ENCODE measurements around the gene GYPC. TPM values are rescaled to one million over a fixed set of nuclear protein-coding genes. Genes with fewer than 3 reads are reported as not detected.

The GYPC gene
- polyA plus RNA-seq, 1 donor (not counting 4 experiments of a cell fraction or from before 2014, with no cell fraction given) = not detected

GRCh38 chr2:126669772-126670171, 13.8 kb downstream of the GYPC start:
- H3K27ac ChIP-seq (ENCODE audit: control insufficient read depth, insufficient read depth, low read length) = no peak overlapping the region

GRCh38 chr2:126671488-126671887, 15.5 kb downstream of the GYPC start:
- Histone ChIP-seq H3K79me2 (ENCODE audit: control insufficient read depth, insufficient read depth, low read length) (no peaks in the 10 kb centered on the region), H3K4me2 (ENCODE audit: control insufficient read depth, extremely low read depth, insufficient read depth, low read depth, low read length) (no peak overlapping the region), H3K4me3 (ENCODE audit: control insufficient read depth in 2 of 3, extremely low read depth in 1 of 3, insufficient read depth in 2 of 3, low read depth in 1 of 3, low read length in 3 of 3) (no peak overlapping the region), H3K4me1 (ENCODE audit: control insufficient read depth, extremely low read depth, insufficient read depth, low read length) (no peaks in the 10 kb centered on the region), H3K27ac (ENCODE audit: control insufficient read depth, insufficient read depth, low read length) (no peak overlapping the region), H2AFZ (ENCODE audit: control insufficient read depth, low read length) (no peak overlapping the region), H4K20me1 (ENCODE audit: control insufficient read depth, extremely low read depth, insufficient read depth, low read length) (no peaks in the 10 kb centered on the region), H3K9me1 (ENCODE audit: control insufficient read depth, extremely low read depth, insufficient read depth, low read length) (no peaks in the 10 kb centered on the region), H3K9me3 (ENCODE audit: control insufficient read depth, low read depth, low read length) (peaks cover 4% of the 10 kb centered on the region), H3K9ac (ENCODE audit: control insufficient read depth, extremely low read depth, insufficient read depth, low read length) (no peak overlapping the region), H3K27me3 (ENCODE audit: control insufficient read depth, extremely low read depth, insufficient read depth, low read length) (no peaks in the 10 kb centered on the region), H3K36me3 (ENCODE audit: control insufficient read depth in 2 of 2, extremely low read depth in 1 of 2, insufficient read depth in 2 of 2, low read length in 2 of 2) (no peaks in the 10 kb centered on the region)
- FAIRE-seq (no peak), DNase-seq (ENCODE audit: low read depth, low spot score) (no peak)
- dilution Hi-C loops (cut with MboI; ENCODE audit: extremely low pct_ligation_motif_present, low sequenced_read_pairs) = no loop called here
- TF ChIP-seq EZH2 (IDR thresholded peaks at IDR 0.05; ENCODE audit: low read length) = no peak
- TF ChIP-seq, protein P1, sequence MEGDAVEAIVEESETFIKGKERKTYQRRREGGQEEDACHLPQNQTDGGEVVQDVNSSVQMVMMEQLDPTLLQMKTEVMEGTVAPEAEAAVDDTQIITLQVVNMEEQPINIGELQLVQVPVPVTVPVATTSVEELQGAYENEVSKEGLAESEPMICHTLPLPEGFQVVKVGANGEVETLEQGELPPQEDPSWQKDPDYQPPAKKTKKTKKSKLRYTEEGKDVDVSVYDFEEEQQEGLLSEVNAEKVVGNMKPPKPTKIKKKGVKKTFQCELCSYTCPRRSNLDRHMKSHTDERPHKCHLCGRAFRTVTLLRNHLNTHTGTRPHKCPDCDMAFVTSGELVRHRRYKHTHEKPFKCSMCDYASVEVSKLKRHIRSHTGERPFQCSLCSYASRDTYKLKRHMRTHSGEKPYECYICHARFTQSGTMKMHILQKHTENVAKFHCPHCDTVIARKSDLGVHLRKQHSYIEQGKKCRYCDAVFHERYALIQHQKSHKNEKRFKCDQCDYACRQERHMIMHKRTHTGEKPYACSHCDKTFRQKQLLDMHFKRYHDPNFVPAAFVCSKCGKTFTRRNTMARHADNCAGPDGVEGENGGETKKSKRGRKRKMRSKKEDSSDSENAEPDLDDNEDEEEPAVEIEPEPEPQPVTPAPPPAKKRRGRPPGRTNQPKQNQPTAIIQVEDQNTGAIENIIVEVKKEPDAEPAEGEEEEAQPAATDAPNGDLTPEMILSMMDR (optimal IDR thresholded peaks at IDR 0.05 in 1 of 3, IDR thresholded peaks at IDR 0.05 in 1 of 3, conservative IDR thresholded peaks at IDR 0.05 in 1 of 3; ENCODE audit: extremely low read depth in 1 of 3, insufficient read depth in 2 of 3, low read length in 3 of 3) = no peak

More at GRCh38 chr2:126669772-126670171, 13.8 kb downstream of the GYPC start:
- H3K9me3 ChIP-seq (ENCODE audit: control insufficient read depth, low read depth, low read length) = peaks cover 4% of the 10 kb centered on the region
- no peaks in the 10 kb centered on the region for H3K9me1 ChIP-seq (ENCODE audit: control insufficient read depth, extremely low read depth, insufficient read depth, low read length)
- TF ChIP-seq, protein P1 (optimal IDR thresholded peaks at IDR 0.05 in 1 of 3, IDR thresholded peaks at IDR 0.05 in 1 of 3, conservative IDR thresholded peaks at IDR 0.05 in 1 of 3; ENCODE audit: extremely low read depth in 1 of 3, insufficient read depth in 2 of 3, low read length in 3 of 3) = no peak
- no peak overlapping the region for H3K9ac ChIP-seq (ENCODE audit: control insufficient read depth, extremely low read depth, insufficient read depth, low read length)
- no peak overlapping the region for H3K4me3 ChIP-seq (ENCODE audit: control insufficient read depth in 2 of 3, extremely low read depth in 1 of 3, insufficient read depth in 2 of 3, low read depth in 1 of 3, low read length in 3 of 3)
- no peak overlapping the region for H2AFZ ChIP-seq (ENCODE audit: control insufficient read depth, low read length)
- dilution Hi-C loops (cut with MboI; ENCODE audit: extremely low pct_ligation_motif_present, low sequenced_read_pairs) = no loop called here
- H3K27me3 ChIP-seq (ENCODE audit: control insufficient read depth, extremely low read depth, insufficient read depth, low read length) = no peaks in the 10 kb centered on the region
- FAIRE-seq = no peak
- H3K36me3 ChIP-seq (ENCODE audit: control insufficient read depth in 2 of 2, extremely low read depth in 1 of 2, insufficient read depth in 2 of 2, low read length in 2 of 2) = no peaks in the 10 kb centered on the region
- no peaks in the 10 kb centered on the region for H4K20me1 ChIP-seq (ENCODE audit: control insufficient read depth, extremely low read depth, insufficient read depth, low read length)
- DNase-seq (ENCODE audit: low read depth, low spot score) = no peak
- no peak overlapping the region for H3K4me2 ChIP-seq (ENCODE audit: control insufficient read depth, extremely low read depth, insufficient read depth, low read depth, low read length)
- H3K79me2 ChIP-seq (ENCODE audit: control insufficient read depth, insufficient read depth, low read length) = no peaks in the 10 kb centered on the region
- H3K4me1 ChIP-seq (ENCODE audit: control insufficient read depth, extremely low read depth, insufficient read depth, low read length) = no peaks in the 10 kb centered on the region

Measured in keratinocyte (primary cell).